Vagina (tissue), 2 donors: ENCODE results near the gene YBX2. TPM values are rescaled to one million over a fixed set of nuclear protein-coding genes. Genes with fewer than 3 reads are reported as not detected.

Experiments
- DNase-seq, 2 donors: peaks; one replicate each; pipeline ENCODE4 v3.0.0-alpha.2; 2017; ENCODE audit errors: extremely low spot score in 2 of 2
- H3K27ac ChIP-seq: fragments of 200-600 bp; sonication (generic); one replicate; pipeline ENCODE4 v1.5.1; 2019
- H3K27me3 ChIP-seq: fragments of 200-600 bp; sonication (generic); one replicate; pipeline ENCODE4 v1.5.1; 2019
- H3K36me3 ChIP-seq, 2 donors: fragments of 200-600 bp; sonication (generic); one replicate each; pipeline ENCODE4 v1.5.1; 2017 to 2019
- H3K4me1 ChIP-seq: fragments of 200-600 bp; sonication (generic); one replicate; pipeline ENCODE4 v1.5.1; 2019
- H3K4me3 ChIP-seq, 2 donors: fragments of 200-600 bp; sonication (generic); 1 replicate in 1 of 2; 2 replicates in 1 of 2; pipeline ENCODE4 v1.5.1; 2016 to 2019
- H3K9me3 ChIP-seq: fragments of 200-600 bp; sonication (generic); one replicate; pipeline ENCODE4 v1.5.1; 2019
- CTCF ChIP-seq, 3 experiments: fragments of 450-650 bp in 2 of 3; fragments of 200-600 bp in 1 of 3; sonication (generic) in 1 of 3; IDR thresholded peaks; one replicate each; pipeline ENCODE4 v1.5.1; 2017 to 2019; ENCODE audit warnings: antibody characterized with exemption in 3 of 3, mild to moderate bottlenecking in 2 of 3, moderate library complexity in 2 of 3
- POLR2A ChIP-seq, 2 donors: fragments of 450-650 bp; IDR thresholded peaks; one replicate each; pipeline ENCODE4 v1.6.1; 2017; ENCODE audit warnings: antibody characterized with exemption in 2 of 2, mild to moderate bottlenecking in 2 of 2, moderate library complexity in 2 of 2
- POLR2AphosphoS5 ChIP-seq, 2 donors: sonication (generic); formaldehyde crosslinking; IDR thresholded peaks; one replicate each; pipeline ENCODE4 v1.9.0; 2017; ENCODE audit warnings: antibody characterized with exemption in 2 of 2, mild to moderate bottlenecking in 2 of 2, low read depth in 1 of 2; ENCODE audit not compliant: insufficient read depth in 1 of 2
- intact Hi-C: fragments of 100-400 bp; cut with DNase I; formaldehyde crosslinking; loops from one replicate; pipeline ENCODE4 v1.15.1; 2023
- total RNA-seq: library from RNA; depleted of rRNA; stranded (reverse); fragments of >200 nt; gene quantifications from one replicate; pipeline ENCODE4 v1.2.3, GENCODE V29; 2016

Gene YBX2
- total RNA-seq, 1 donor from 2014 or later, result 0.25 TPM

GRCh38 chr17:7266784-7267183 is 27.7 kb downstream of the YBX2 start:
- no peaks in the 10 kb centered on the region for H3K36me3 ChIP-seq
- TF ChIP-seq POLR2A (IDR thresholded peaks at IDR 0.05) (no peak), CTCF (IDR thresholded peaks at IDR 0.05) (no peak), POLR2AphosphoS5 (IDR thresholded peaks at IDR 0.05; ENCODE audit: insufficient read depth in 1 of 2, low read depth in 1 of 2) (no peak)
- DNase-seq, result no peak
- H3K27ac ChIP-seq, result no peak overlapping the region
- intact Hi-C loops, result no loop called here
- H3K9me3 ChIP-seq, result no peaks in the 10 kb centered on the region
- peaks cover 11% of the 10 kb centered on the region for H3K27me3 ChIP-seq
- H3K4me3 ChIP-seq, result no peak overlapping the region
- H3K4me1 ChIP-seq, result peaks cover 21% of the 10 kb centered on the region

GRCh38 chr17:7263801-7264078 is 30.7 kb downstream of the YBX2 start:
- H3K9me3 ChIP-seq, result no peaks in the 10 kb centered on the region
- no peak for TF ChIP-seq POLR2AphosphoS5 (IDR thresholded peaks at IDR 0.05; ENCODE audit: insufficient read depth in 1 of 2, low read depth in 1 of 2)
- H3K4me1 ChIP-seq, result peaks cover 36% of the 10 kb centered on the region
- intact Hi-C loops, result loop anchor here (5.0 kb wide), 1 partner anchor 524 kb away; no protein-coding TSS in a partner anchor
- no peak overlapping the region for H3K4me3 ChIP-seq
- H3K27me3 ChIP-seq, result peaks cover 11% of the 10 kb centered on the region
- no peaks in the 10 kb centered on the region for H3K36me3 ChIP-seq
- DNase-seq, result no peak
- no peak overlapping the region for H3K27ac ChIP-seq

GRCh38 chr17:7262935-7263800 is 31.3 kb downstream of the YBX2 start:
- Histone ChIP-seq H3K4me3 (peak overlapping the region; percentile 44 to 58), H3K36me3 (no peaks in the 10 kb centered on the region), H3K27ac (peak overlapping the region; percentile 60), H3K27me3 (peaks cover 11% of the 10 kb centered on the region), H3K9me3 (no peaks in the 10 kb centered on the region), H3K4me1 (peaks cover 36% of the 10 kb centered on the region)
- no peak for TF ChIP-seq POLR2AphosphoS5 (IDR thresholded peaks at IDR 0.05; ENCODE audit: insufficient read depth in 1 of 2, low read depth in 1 of 2)
- no peak for TF ChIP-seq POLR2A (IDR thresholded peaks at IDR 0.05)
- TF ChIP-seq CTCF (IDR thresholded peaks at IDR 0.05), result no peak
- intact Hi-C loops, result loop anchor here (5.0 kb wide), 1 partner anchor 524 kb away; no protein-coding TSS in a partner anchor
- peak in 1 of 2 donors; percentile 83 for DNase-seq

- peaks cover 11% of the 10 kb centered on the region for H3K27me3 ChIP-seq
- H3K4me1 ChIP-seq, result peaks cover 36% of the 10 kb centered on the region
Measured at GRCh38 chr17:7262192-7262934, 32.1 kb downstream of the YBX2 start, which contains the start of gene CLDN7. CLDN7 (minus strand) TSS chr17:7262478; CDS start chr17:7262043, 435 bp downstream.

More at GRCh38 chr17:7262192-7262934, 32.1 kb downstream of the YBX2 start, which contains the start of gene CLDN7:
- no peak for DNase-seq
- TF ChIP-seq POLR2A (IDR thresholded peaks at IDR 0.05), result no peak
- no peak for TF ChIP-seq POLR2AphosphoS5 (IDR thresholded peaks at IDR 0.05; ENCODE audit: insufficient read depth in 1 of 2, low read depth in 1 of 2)
- no peak for TF ChIP-seq CTCF (IDR thresholded peaks at IDR 0.05)
- H3K9me3 ChIP-seq, result no peaks in the 10 kb centered on the region
- H3K4me3 ChIP-seq, result peak within 1 kb of the TSS; percentile 44 to 58
- H3K27ac ChIP-seq, result peak within 1 kb of the TSS; percentile 60
- H3K36me3 ChIP-seq, result no peaks in the 10 kb centered on the region
- intact Hi-C loops, result loop anchor here (5.0 kb wide), 1 partner anchor 525 kb away; no protein-coding TSS in a partner anchor
